Upper lobe of right lung (tissue), 1 donor: Measurements from ENCODE around the gene DEUP1. TPM values are rescaled to one million over a fixed set of nuclear protein-coding genes. Genes with fewer than 3 reads are reported as not detected.

Experiments
- ATAC-seq: fragments of 200-7000 bp; cut with Tn5 transposase; one replicate; pipeline ENCODE4 v1.9.1; 2020; ENCODE audit warnings: mild to moderate bottlenecking, moderate library complexity
- DNase-seq: peaks from one replicate; pipeline ENCODE4 v3.0.0-alpha.2; 2020
- H3K27ac ChIP-seq: fragments of 200-600 bp; one replicate; pipeline ENCODE4 v1.8.0; 2022
- H3K27me3 ChIP-seq: fragments of 200-600 bp; one replicate; pipeline ENCODE4 v1.8.0; 2022; ENCODE audit warnings: mild to moderate bottlenecking
- H3K36me3 ChIP-seq: fragments of 200-600 bp; one replicate; pipeline ENCODE4 v1.8.0; 2022
- H3K4me1 ChIP-seq: fragments of 200-600 bp; one replicate; pipeline ENCODE4 v1.8.0; 2022
- H3K4me3 ChIP-seq: fragments of 200-600 bp; one replicate; pipeline ENCODE4 v1.8.0; 2022; ENCODE audit warnings: mild to moderate bottlenecking
- H3K9me3 ChIP-seq: fragments of 200-600 bp; one replicate; pipeline ENCODE4 v1.8.0; 2022
- intact Hi-C: fragments of 100-400 bp; cut with DNase I; formaldehyde crosslinking; loops from one replicate; pipeline ENCODE4 v1.11.0; 2022
- total RNA-seq: library from RNA; stranded (reverse); fragmentation: NEBNext Ultra II Directional; extraction: Animal tissue kit (Norgen Biotek cat#: 25700); gene quantifications from one replicate; pipeline ENCODE4 v1.2.1, GENCODE V29; 2021
- TF ChIP-seq, protein P1 (sequence below): fragments of 200-600 bp; IDR thresholded peaks from one replicate; pipeline ENCODE4 v1.8.0; 2022; ENCODE audit warnings: antibody characterized with exemption
- donor health status: DM: no; HTN: yes; CAD: no; lungs with severe emphysema.

DEUP1 gene
- total RNA-seq, 1 donor from 2014 or later, result not detected

DNA sequence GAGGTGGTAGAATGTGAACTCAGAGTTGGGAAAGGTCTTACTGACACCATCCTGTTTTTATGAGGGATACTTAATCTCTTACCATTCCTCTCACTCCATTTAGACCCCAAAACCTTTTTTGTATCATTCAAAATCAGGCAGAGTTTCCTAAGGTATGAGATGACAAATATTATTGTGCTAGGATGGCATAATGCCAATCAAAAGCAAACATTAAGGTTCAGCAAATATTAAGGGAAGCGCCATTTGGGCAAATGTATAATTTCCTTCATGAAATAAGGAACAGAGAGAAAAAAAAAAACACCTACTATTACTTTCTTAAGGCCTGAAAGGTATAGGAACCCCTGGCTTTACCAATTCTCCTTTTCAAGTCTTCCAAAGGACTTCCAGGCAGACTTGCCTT is 150.2 kb downstream of the DEUP1 start:
- Histone ChIP-seq H3K4me1 (peaks cover 4% of the 10 kb centered on the region), H3K27ac (no peak overlapping the region), H3K36me3 (no peaks in the 10 kb centered on the region), H3K27me3 (no peaks in the 10 kb centered on the region), H3K9me3 (no peaks in the 10 kb centered on the region), H3K4me3 (no peak overlapping the region)
- DNase-seq (no peak), ATAC-seq (no peak)
- TF ChIP-seq, protein P1, sequence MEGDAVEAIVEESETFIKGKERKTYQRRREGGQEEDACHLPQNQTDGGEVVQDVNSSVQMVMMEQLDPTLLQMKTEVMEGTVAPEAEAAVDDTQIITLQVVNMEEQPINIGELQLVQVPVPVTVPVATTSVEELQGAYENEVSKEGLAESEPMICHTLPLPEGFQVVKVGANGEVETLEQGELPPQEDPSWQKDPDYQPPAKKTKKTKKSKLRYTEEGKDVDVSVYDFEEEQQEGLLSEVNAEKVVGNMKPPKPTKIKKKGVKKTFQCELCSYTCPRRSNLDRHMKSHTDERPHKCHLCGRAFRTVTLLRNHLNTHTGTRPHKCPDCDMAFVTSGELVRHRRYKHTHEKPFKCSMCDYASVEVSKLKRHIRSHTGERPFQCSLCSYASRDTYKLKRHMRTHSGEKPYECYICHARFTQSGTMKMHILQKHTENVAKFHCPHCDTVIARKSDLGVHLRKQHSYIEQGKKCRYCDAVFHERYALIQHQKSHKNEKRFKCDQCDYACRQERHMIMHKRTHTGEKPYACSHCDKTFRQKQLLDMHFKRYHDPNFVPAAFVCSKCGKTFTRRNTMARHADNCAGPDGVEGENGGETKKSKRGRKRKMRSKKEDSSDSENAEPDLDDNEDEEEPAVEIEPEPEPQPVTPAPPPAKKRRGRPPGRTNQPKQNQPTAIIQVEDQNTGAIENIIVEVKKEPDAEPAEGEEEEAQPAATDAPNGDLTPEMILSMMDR, result no peak
- intact Hi-C loops, result no loop called here

DNA sequence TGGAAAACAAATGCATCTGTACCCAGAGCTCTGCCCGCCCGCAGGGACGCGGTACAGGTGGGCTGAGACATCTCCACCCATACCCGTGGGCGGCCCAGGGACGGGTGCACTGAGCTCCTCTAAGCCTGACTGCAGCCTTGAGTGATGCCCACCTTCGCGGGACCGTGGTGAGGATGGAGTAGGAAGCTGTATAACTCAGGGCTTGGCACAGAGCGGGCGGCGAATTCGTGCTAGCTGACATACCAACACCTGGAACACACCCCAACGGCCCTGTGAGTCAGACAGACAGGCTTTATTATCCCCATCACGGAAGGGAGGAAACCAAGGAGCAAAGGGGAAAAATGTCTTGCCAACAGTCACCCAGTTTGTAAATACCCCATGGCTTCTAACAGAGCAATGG is 150.7 kb downstream of the DEUP1 start:
- DNase-seq (no peak), ATAC-seq (no peak)
- Histone ChIP-seq H3K9me3 (no peaks in the 10 kb centered on the region), H3K36me3 (no peaks in the 10 kb centered on the region), H3K27me3 (no peaks in the 10 kb centered on the region), H3K4me3 (no peak overlapping the region), H3K4me1 (peaks cover 4% of the 10 kb centered on the region), H3K27ac (no peak overlapping the region)
- TF ChIP-seq, protein P1, result no peak
- intact Hi-C loops, result no loop called here

DNA sequence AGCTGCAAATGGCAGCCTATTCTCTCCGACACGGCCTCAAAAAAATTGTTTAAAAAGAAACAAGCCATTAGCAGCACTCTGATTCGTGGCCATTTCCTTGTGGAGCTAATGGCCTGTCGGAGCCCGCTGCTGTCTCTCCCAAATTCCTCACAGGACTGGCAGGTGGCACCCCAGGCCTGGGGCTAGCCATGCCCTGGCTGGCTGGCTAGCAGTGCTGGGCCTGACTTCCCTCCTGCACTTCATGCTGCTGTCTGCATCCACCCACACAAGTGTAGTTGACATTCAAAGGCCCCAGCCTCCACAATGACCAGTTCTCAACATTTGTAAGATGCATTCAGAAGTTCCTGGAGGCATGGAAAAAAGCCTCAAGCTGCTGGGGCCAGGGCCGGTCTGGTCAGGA is 151.2 kb downstream of the DEUP1 start:
- TF ChIP-seq, protein P1, result no peak

GRCh38 chr11:93482556-93482955 is 152.0 kb downstream of the DEUP1 start:
- Histone ChIP-seq H3K36me3 (no peaks in the 10 kb centered on the region), H3K9me3 (no peaks in the 10 kb centered on the region), H3K4me3 (no peak overlapping the region), H3K4me1 (peaks cover 4% of the 10 kb centered on the region), H3K27ac (no peak overlapping the region), H3K27me3 (no peaks in the 10 kb centered on the region)
- intact Hi-C loops, result no loop called here
- ATAC-seq (no peak), DNase-seq (no peak)
- TF ChIP-seq, protein P1, result no peak

More for the DNA sequence above, 151.2 kb downstream of the DEUP1 start:
- no peak overlapping the region for H3K4me3 ChIP-seq
- peaks cover 4% of the 10 kb centered on the region for H3K4me1 ChIP-seq
- H3K27ac ChIP-seq, result no peak overlapping the region
- intact Hi-C loops, result no loop called here
- no peaks in the 10 kb centered on the region for H3K9me3 ChIP-seq
- peak; percentile 63 for ATAC-seq
- H3K27me3 ChIP-seq, result no peaks in the 10 kb centered on the region
- no peaks in the 10 kb centered on the region for H3K36me3 ChIP-seq
- DNase-seq, result no peak

DNA sequence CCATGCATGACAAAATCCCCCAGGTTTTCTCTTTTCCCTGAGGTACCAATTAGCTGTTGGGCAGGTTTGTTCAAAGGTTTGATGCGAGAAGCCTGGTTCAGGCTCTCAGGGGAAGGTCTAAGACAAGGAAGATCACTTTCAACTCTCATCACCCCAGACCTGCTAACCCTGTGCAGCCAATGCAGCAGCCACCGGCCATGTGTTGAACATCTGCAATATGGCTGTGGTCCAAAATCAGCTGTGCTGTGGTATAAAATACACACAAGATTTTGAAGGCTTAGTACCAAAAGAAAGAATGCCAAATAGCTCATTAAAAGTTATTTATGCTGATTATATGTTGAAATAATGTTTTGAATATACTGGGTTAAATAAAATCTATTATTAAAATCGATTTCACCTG is 154.2 kb downstream of the DEUP1 start:
- intact Hi-C loops, result no loop called here
- H3K27ac ChIP-seq, result no peak overlapping the region
- no peak overlapping the region for H3K4me3 ChIP-seq
- DNase-seq (no peak), ATAC-seq (no peak)
- peaks cover 4% of the 10 kb centered on the region for H3K4me1 ChIP-seq
- H3K36me3 ChIP-seq, result no peaks in the 10 kb centered on the region
- no peaks in the 10 kb centered on the region for H3K9me3 ChIP-seq
- TF ChIP-seq, protein P1, result no peak
- H3K27me3 ChIP-seq, result no peaks in the 10 kb centered on the region

DNA sequence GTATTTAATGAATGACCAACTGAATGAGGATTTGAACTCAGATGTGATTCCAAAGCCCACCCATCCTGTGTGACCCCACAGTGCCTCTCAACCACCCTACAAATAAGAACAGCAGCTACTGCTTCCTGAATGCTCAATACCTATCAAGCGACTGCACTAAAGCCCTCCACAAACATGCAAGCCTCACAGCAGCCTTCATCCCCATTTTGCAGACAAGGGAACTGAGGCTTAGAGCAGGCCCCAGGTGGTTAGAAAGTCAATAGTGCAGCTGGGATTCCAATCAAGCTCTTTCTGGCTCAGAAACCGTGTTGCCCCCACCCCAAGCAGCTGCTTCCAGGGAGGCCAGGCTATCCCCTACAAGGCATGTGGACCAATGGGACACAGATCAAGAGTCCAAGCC is 155.4 kb downstream of the DEUP1 start:
- DNase-seq (no peak), ATAC-seq (no peak)
- H3K27ac ChIP-seq, result no peak overlapping the region
- no peaks in the 10 kb centered on the region for H3K9me3 ChIP-seq
- intact Hi-C loops, result no loop called here
- TF ChIP-seq, protein P1, result no peak
- H3K27me3 ChIP-seq, result no peaks in the 10 kb centered on the region
- no peak overlapping the region for H3K4me3 ChIP-seq
- peaks cover 4% of the 10 kb centered on the region for H3K4me1 ChIP-seq
- no peaks in the 10 kb centered on the region for H3K36me3 ChIP-seq
